CD14-positive monocyte (primary cell): ENCODE measurements around the gene SKOR2. TPM values are rescaled to one million over a fixed set of nuclear protein-coding genes. Genes with fewer than 3 reads are reported as not detected.

Source experiments
- DNase-seq, 3 donors: peaks; one replicate each; pipeline ENCODE4 v3.0.0-alpha.2; 2011 to 2022
- H2AFZ ChIP-seq: 2 replicates; pipeline ENCODE4 v1.6.0; 2012; ENCODE audit warnings: mild to moderate bottlenecking, low read depth, low read length, inconsistent platforms; ENCODE audit not compliant: insufficient read depth, poor library complexity, severe bottlenecking
- H3K27ac ChIP-seq, 2 donors: 1 replicate in 1 of 2; 2 replicates in 1 of 2; pipeline ENCODE4 v1.5.1; 2012 to 2013; ENCODE audit warnings: low read length in 2 of 2, control low read depth in 1 of 2, inconsistent platforms in 1 of 2, low read depth in 1 of 2, mild to moderate bottlenecking in 1 of 2
- H3K27me3 ChIP-seq, 2 donors: one replicate each; pipeline versions ENCODE4 v1.6.0 to v1.6.1; 2011 to 2013; ENCODE audit warnings: low read length in 2 of 2; ENCODE audit not compliant: control insufficient read depth in 2 of 2, insufficient read depth in 2 of 2
- H3K36me3 ChIP-seq, 2 donors: replicated peaks in 1 of 2; 1 replicate in 1 of 2; 2 replicates in 1 of 2; pipeline versions ENCODE4 v1.5.1 to v1.6.1; 2012 to 2013; ENCODE audit warnings: low read length in 2 of 2, control low read depth in 1 of 2, inconsistent platforms in 1 of 2, mild to moderate bottlenecking in 1 of 2; ENCODE audit not compliant: insufficient read depth in 2 of 2, control insufficient read depth in 1 of 2
- H3K4me1 ChIP-seq, 2 donors: 1 replicate in 1 of 2; 2 replicates in 1 of 2; pipeline versions ENCODE4 v1.5.1 to v1.6.1; 2012 to 2013; ENCODE audit warnings: low read length in 2 of 2, control low read depth in 1 of 2, inconsistent platforms in 1 of 2, mild to moderate bottlenecking in 1 of 2, moderate library complexity in 1 of 2; ENCODE audit not compliant: insufficient read depth in 2 of 2, control insufficient read depth in 1 of 2
- H3K4me2 ChIP-seq: replicated peaks from 2 replicates; pipeline ENCODE3; 2012; ENCODE audit warnings: low read length, moderate library complexity, mild to moderate bottlenecking; ENCODE audit not compliant: poor library complexity, severe bottlenecking; ENCODE audit errors: extremely low read depth
- H3K4me3 ChIP-seq, 3 experiments: fragments of 200-600 bp in 1 of 3; sonication (generic) in 1 of 3; replicated peaks in 1 of 3; 1 replicate in 2 of 3; 2 replicates in 1 of 3; pipeline ENCODE4 v1.5.1; 2011 to 2013; ENCODE audit warnings: low read length in 3 of 3, mild to moderate bottlenecking in 3 of 3, control low read depth in 2 of 3, low read depth in 2 of 3, inconsistent platforms in 1 of 3, moderate library complexity in 1 of 3
- H3K79me2 ChIP-seq: 2 replicates; pipeline ENCODE4 v1.6.0; 2012; ENCODE audit warnings: mild to moderate bottlenecking, control low read depth, inconsistent platforms, low read length, moderate library complexity; ENCODE audit not compliant: insufficient read depth
- H3K9ac ChIP-seq: 2 replicates; pipeline ENCODE4 v1.6.0; 2017; ENCODE audit warnings: low read length, mild to moderate bottlenecking; ENCODE audit not compliant: insufficient read depth, poor library complexity, severe bottlenecking
- H3K9me3 ChIP-seq, 2 donors: replicated peaks in 1 of 2; 1 replicate in 1 of 2; 2 replicates in 1 of 2; pipeline versions ENCODE4 v1.5.1 to v1.6.1; 2012 to 2013; ENCODE audit warnings: low read length in 2 of 2, control low read depth in 1 of 2; ENCODE audit not compliant: control insufficient read depth in 1 of 2, insufficient read depth in 1 of 2
- H4K20me1 ChIP-seq: 2 replicates; pipeline ENCODE4 v1.6.0; 2012; ENCODE audit warnings: mild to moderate bottlenecking, low read length, control low read depth, moderate library complexity; ENCODE audit not compliant: insufficient read depth
- H3K27ac Mint-ChIP-seq, 7 donors: one replicate each; pipeline ENCODE4 v1.8.0; 2020; ENCODE audit warnings: mild to moderate bottlenecking in 7 of 7, mixed read lengths in 7 of 7, moderate library complexity in 6 of 7, inconsistent platforms in 2 of 7
- H3K27me3 Mint-ChIP-seq, 3 donors: one replicate each; pipeline ENCODE4 v1.8.0; 2021 to 2022; ENCODE audit warnings: low read depth in 3 of 3, mild to moderate bottlenecking in 3 of 3, mixed read lengths in 3 of 3, moderate library complexity in 3 of 3, inconsistent platforms in 1 of 3
- H3K36me3 Mint-ChIP-seq, 2 donors: one replicate each; pipeline ENCODE4 v1.8.0; 2020; ENCODE audit warnings: mixed read lengths in 2 of 2, inconsistent platforms in 1 of 2, mild to moderate bottlenecking in 1 of 2
- H3K4me1 Mint-ChIP-seq: one replicate; pipeline ENCODE4 v1.8.0; 2020; ENCODE audit warnings: mild to moderate bottlenecking, mixed read lengths
- H3K4me3 Mint-ChIP-seq, 2 donors: one replicate each; pipeline ENCODE4 v1.8.0; 2020; ENCODE audit warnings: mild to moderate bottlenecking in 2 of 2, mixed read lengths in 2 of 2, moderate library complexity in 1 of 2
- H3K9me3 Mint-ChIP-seq, 7 donors: one replicate each; pipeline ENCODE4 v1.8.0; 2020 to 2022; ENCODE audit warnings: mixed read lengths in 7 of 7, mild to moderate bottlenecking in 6 of 7, moderate library complexity in 6 of 7, inconsistent platforms in 2 of 7
- WGBS: methylation state at CpG from one replicate; pipeline ENCODE4 v1.1.5; 2013; ENCODE audit warnings: missing lambda C conversion rate; ENCODE audit not compliant: insufficient coverage; 5-methylcytosine and 5-hydroxymethylcytosine counted together
- intact Hi-C, 2 donors: fragments of 100-400 bp; cut with micrococcal nuclease; formaldehyde crosslinking; loops; one replicate each; pipeline versions ENCODE4 v1.15.0 to v1.15.1; 2023
- polyA plus RNA-seq, 3 donors: library from polyadenylated mRNA; depleted of rRNA in 1 of 3; unstranded in 2 of 3; stranded (reverse) in 1 of 3; fragments of 300-500 nt in 2 of 3; fragments of >200 nt in 1 of 3; fragmentation: Illumina TruSeq in 2 of 3; gene quantifications; 1 replicate in 2 of 3; 2 replicates in 1 of 3; pipeline ENCODE4 v1.2.3, GENCODE V29; 2012 to 2021
- TF ChIP-seq, protein P1 (sequence below): fragments of 200-600 bp; IDR thresholded peaks from one replicate; pipeline ENCODE4 v1.8.0; 2022; ENCODE audit warnings: antibody characterized with exemption, mild to moderate bottlenecking

The SKOR2 gene
- polyA plus RNA-seq, 3 donors, result not detected

- Histone ChIP-seq H2AFZ (no peak overlapping the region), H3K36me3 (no peaks in the 10 kb centered on the region), H3K27ac (no peak overlapping the region), H3K9ac (no peak overlapping the region), H3K79me2 (no peaks in the 10 kb centered on the region), H3K4me3 (no peak overlapping the region), H3K27me3 (peaks cover 0 to 6% of the 10 kb centered on the region in 2 donors), H3K9me3 (no peaks in the 10 kb centered on the region), H3K4me1 (no peaks in the 10 kb centered on the region), H4K20me1 (no peaks in the 10 kb centered on the region), H3K4me2 (no peak overlapping the region)
- H3K27ac Mint-ChIP-seq, result no peak overlapping the region
- intact Hi-C loops, result no loop called here
- no peak for DNase-seq
- H3K9me3 Mint-ChIP-seq, result peaks cover 2 to 12% (median 6%) of the 10 kb centered on the region in 7 donors
- TF ChIP-seq, protein P1, sequence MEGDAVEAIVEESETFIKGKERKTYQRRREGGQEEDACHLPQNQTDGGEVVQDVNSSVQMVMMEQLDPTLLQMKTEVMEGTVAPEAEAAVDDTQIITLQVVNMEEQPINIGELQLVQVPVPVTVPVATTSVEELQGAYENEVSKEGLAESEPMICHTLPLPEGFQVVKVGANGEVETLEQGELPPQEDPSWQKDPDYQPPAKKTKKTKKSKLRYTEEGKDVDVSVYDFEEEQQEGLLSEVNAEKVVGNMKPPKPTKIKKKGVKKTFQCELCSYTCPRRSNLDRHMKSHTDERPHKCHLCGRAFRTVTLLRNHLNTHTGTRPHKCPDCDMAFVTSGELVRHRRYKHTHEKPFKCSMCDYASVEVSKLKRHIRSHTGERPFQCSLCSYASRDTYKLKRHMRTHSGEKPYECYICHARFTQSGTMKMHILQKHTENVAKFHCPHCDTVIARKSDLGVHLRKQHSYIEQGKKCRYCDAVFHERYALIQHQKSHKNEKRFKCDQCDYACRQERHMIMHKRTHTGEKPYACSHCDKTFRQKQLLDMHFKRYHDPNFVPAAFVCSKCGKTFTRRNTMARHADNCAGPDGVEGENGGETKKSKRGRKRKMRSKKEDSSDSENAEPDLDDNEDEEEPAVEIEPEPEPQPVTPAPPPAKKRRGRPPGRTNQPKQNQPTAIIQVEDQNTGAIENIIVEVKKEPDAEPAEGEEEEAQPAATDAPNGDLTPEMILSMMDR, result no peak
- 88% methylated on average over 1 of the region's 2 CpGs for WGBS
- H3K27me3 Mint-ChIP-seq, result peaks cover 5 to 13% (median 7%) of the 10 kb centered on the region in 3 donors
- peaks cover 5% of the 10 kb centered on the region for H3K4me1 Mint-ChIP-seq
- no peak overlapping the region for H3K4me3 Mint-ChIP-seq
- no peaks in the 10 kb centered on the region for H3K36me3 Mint-ChIP-seq
These were observed 59.5 kb downstream of the SKOR2 start for GRCh38 chr18:47191961-47192360.

DNA sequence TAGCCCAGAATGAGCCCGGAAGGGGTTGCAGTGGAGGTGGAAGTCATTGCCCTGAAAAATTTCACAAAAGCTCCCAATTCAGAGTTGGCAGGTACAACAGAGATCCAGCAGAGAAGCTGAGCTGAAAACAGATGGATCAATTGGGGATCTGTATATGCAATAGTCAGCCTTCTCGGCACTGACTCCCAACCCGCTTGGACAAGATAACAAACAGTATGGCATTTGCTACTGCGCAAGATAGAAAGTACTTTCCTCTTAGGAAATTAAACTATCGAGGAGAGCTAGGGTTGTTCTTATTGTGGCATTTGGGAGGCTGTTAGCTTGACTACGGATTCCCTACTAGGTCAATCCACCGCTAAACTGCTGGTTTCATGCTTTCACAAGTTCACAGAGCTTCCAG, 63.7 kb downstream of the SKOR2 start:
- H3K27ac Mint-ChIP-seq, result no peak overlapping the region
- Histone ChIP-seq H3K4me2 (no peak overlapping the region), H4K20me1 (no peaks in the 10 kb centered on the region), H3K36me3 (no peaks in the 10 kb centered on the region), H3K27me3 (peaks cover 2 to 9% of the 10 kb centered on the region in 2 donors), H3K79me2 (no peaks in the 10 kb centered on the region), H3K9ac (no peak overlapping the region), H3K27ac (no peak overlapping the region), H3K4me3 (no peak overlapping the region), H2AFZ (no peak overlapping the region), H3K9me3 (peaks cover 4 to 10% of the 10 kb centered on the region in 2 donors), H3K4me1 (no peaks in the 10 kb centered on the region)
- H3K36me3 Mint-ChIP-seq, result no peaks in the 10 kb centered on the region
- TF ChIP-seq, protein P1, result no peak
- intact Hi-C loops, result no loop called here
- no peak for DNase-seq
- no peak overlapping the region for H3K4me3 Mint-ChIP-seq
- peaks cover 2% of the 10 kb centered on the region for H3K4me1 Mint-ChIP-seq
- peaks cover 3 to 15% (median 3%) of the 10 kb centered on the region in 3 donors for H3K27me3 Mint-ChIP-seq
- 100% methylated on average over 1 of the region's 7 CpGs for WGBS
- peaks cover 0 to 19% (median 18%) of the 10 kb centered on the region in 7 donors for H3K9me3 Mint-ChIP-seq
